NCI-H2107 treated with DMSO at 0.1 percent for 48 hours (cell line): ENCODE results near the gene THSD8.
A peak's percentile ranks its signal among the peaks of the same experiment; 100 is the strongest.
"Not testable (repeated sequence)": the region's sequence is repeated elsewhere in the genome, so short reads cannot be mapped to it uniquely, and the experiment has no call there.

Source experiments
- DNase-seq: peaks from one replicate; lab custom pipeline; 2025; ENCODE audit not compliant: unreplicated experiment; lab: John Stamatoyannopoulos, UW

The THSD8 gene

DNA sequence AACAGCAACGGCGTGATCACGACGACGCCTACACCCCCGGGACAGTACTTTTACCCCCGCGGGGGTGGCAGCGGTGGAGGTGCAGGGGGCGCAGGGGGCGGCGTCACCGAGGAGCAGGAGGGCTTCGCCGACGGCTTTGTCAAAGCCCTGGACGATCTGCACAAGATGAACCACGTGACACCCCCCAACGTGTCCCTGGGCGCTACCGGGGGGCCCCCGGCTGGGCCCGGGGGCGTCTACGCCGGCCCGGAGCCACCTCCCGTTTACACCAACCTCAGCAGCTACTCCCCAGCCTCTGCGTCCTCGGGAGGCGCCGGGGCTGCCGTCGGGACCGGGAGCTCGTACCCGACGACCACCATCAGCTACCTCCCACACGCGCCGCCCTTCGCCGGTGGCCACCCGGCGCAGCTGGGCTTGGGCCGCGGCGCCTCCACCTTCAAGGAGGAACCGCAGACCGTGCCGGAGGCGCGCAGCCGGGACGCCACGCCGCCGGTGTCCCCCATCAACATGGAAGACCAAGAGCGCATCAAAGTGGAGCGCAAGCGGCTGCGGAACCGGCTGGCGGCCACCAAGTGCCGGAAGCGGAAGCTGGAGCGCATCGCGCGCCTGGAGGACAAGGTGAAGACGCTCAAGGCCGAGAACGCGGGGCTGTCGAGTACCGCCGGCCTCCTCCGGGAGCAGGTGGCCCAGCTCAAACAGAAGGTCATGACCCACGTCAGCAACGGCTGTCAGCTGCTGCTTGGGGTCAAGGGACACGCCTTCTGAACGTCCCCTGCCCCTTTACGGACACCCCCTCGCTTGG lies 9.6 kb upstream of the THSD8 start:
- peak; percentile 45 for DNase-seq

DNA sequence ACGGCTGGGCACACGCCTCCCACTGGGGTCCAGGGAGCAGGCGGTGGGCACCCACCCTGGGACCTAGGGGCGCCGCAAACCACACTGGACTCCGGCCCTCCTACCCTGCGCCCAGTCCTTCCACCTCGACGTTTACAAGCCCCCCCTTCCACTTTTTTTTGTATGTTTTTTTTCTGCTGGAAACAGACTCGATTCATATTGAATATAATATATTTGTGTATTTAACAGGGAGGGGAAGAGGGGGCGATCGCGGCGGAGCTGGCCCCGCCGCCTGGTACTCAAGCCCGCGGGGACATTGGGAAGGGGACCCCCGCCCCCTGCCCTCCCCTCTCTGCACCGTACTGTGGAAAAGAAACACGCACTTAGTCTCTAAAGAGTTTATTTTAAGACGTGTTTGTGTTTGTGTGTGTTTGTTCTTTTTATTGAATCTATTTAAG lies 9.0 kb upstream of the THSD8 start:
- DNase-seq: no peak

DNA sequence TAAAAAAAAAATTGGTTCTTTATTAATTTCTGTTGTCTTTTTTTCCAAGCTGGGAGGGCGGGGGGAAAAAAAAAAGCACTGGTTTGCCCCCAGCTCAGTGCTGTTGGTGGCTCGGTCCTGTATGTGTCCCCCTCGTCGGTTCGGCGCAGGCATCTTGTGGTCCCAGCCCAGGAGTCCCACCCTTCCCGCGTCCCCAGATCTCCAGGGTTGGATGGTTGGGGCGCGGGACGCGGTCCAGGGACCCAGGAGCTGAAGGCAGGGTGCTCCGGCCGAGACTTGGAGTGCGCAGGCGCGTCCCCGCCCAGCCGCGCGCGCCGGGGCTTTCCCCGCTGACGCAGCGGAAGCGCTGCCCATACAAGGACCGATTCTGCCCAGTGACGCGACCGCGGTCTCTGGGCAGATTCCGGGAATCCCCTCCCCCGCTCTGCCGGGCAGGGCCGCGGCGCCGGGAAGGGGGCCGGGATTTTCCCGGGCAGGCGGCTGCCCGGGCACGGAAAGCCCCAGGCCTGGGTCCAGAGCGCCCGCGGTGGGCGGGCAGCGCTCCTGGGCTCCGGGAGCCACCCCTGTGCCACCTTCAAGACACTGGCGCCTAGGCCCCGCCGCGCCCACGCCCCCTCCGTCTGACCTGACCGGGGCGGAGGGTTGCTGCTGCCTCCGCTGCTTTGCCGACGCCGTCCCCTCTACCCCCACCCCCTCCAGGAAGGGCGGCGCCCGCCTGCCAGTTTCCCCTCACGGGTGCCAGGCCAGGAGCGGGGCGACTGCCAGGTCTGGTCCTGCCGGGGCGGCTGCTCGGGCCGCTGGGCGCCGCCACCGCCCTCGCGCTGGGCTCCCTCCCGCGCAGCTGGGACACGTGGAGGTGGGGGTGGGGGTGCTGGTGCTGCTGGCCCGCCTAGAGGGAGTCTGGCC lies 8.3 kb upstream of the THSD8 start:
- DNase-seq: peak; percentile 61

DNA sequence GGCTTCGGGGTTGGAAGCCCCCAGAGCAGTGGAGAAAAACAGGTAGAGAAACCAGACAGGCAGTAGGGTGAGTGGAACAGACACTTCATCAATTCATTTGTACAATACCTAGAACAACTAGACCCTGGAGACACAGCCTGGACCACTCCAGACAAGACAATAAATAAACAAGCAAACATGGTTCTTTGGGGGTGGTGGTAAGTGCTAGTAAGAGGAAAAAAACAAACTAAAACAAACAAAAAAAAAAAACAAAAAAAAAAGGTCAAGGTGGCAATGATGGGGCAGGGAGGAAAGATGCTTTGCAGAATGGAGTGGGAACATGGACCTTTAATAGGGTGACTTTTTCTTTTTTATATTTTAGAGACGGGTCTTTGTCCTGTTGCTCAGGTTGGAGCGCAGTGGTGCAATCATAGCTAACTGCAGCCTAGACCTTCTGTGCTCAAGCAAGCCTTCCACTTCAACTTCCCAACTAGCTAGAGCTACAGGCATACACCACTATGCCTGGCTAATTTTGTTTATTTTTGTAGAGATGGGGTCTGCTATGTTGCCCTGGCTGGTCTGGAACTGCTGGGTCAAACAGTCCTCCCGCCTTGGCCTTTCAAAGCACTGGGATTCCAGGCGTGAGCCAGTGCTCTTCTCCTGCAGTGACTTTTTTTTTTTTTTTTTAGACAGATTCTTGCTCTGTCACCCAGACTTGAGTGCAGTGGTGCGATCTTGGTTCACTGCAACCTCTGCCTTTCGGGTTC lies 7.5 kb upstream of the THSD8 start:
- no peak for DNase-seq

DNA sequence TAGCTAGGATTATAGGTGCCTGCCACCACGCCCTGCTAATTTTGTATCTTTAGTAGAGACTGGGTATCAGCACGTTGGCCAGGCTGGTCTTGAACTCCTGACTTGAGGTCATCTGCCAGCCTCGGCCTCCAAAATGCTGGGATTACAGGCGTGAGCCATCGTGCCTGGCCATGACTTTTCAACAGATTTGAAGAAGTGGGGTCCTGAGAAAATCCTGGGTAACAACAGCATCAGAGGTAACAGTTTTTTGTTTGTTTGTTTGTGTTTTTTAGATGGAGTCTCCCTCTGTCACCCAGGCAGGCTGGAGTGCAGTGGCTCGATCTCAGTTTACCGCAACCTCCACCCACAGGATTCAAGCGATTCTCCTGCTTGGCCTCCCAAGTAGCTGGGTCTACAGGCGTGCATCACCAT lies 6.9 kb upstream of the THSD8 start:
- DNase-seq: no peak

DNA sequence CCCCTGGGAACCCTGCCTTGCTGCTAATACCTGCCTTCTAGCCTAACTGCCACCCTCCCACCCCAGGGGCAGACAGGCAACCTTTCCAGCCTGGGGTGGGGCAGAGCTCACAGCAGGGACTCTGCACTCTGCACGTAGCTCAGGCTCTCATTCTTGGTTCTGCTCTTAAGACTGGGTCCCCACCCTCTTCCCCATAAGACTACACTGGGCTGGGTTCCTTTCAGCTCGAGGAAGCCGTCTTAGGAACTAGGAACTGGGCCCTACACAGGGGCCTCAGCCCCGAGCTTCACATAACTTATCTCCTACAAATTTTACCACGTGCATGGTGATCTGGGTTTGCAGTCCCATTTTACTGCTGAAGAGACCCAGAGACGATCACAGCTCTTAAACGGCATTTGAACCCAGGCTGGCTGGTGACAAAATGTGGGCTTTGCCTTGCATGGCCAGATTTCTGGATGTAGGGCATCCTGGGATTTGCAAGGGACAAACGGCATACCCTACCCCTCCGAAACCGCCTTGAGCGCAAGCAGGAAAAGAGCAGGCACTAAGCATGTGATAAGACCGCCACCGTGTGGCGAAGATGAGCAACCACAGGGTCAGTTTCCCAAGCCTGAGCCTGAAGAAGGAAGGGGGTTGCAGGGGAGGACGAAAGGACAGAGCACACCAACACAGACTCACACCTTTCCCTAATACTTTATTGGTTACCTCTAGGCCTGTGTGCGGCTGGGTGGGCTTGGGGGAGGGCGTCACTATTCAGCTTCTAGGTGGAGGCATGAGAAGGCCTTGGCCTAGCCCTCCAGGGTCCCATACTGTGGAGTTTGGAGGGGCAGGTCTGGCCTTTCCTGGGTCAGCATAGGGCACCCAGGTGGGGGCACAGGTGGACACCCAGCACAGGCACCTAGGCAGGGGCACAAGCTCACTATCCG lies 5.5 kb upstream of the THSD8 start:
- DNase-seq: peak; percentile 65

DNA sequence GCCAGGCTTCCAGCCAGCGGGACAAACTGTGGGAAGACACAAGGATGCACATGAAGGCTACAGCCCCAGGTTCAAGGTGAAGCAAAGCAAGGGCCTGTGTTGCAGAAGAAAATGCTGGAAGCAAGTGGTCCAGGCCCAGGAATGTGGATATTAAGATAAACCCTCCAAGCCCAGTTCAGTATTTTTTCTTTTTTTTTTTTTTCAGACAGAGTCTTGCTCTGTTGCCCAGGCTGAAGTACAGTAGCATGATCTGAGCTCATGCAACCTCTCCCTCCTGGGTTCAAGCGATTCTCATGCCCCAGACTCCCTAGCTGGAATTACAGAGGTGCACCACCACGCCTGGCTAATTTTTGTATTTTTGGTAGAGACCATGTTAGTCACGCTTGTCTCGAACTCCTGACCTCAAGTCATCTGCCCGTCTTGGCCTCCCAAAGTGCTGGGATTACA lies 4.7 kb upstream of the THSD8 start:
- DNase-seq: no peak

DNA sequence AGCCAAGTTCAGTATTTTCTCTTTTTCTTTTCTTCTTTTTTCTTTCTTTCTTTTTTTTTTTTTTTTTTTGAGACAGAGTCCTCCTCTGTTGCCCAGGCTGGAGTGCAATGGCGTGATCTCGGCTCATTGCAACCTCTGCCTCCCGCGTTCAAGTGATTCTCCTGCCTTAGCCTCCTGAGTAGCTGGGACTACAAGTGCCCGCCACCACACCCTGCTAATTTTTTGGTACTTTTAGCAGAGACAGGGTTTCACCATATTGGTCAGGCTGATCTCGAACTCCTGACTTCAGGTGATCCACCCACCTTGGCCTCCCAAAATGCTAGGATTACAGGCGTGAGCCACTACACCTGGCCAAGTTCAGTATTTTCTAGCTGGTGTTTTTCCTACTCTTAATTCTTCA lies 4.3 kb upstream of the THSD8 start:
- not testable (repeated sequence) for DNase-seq

DNA sequence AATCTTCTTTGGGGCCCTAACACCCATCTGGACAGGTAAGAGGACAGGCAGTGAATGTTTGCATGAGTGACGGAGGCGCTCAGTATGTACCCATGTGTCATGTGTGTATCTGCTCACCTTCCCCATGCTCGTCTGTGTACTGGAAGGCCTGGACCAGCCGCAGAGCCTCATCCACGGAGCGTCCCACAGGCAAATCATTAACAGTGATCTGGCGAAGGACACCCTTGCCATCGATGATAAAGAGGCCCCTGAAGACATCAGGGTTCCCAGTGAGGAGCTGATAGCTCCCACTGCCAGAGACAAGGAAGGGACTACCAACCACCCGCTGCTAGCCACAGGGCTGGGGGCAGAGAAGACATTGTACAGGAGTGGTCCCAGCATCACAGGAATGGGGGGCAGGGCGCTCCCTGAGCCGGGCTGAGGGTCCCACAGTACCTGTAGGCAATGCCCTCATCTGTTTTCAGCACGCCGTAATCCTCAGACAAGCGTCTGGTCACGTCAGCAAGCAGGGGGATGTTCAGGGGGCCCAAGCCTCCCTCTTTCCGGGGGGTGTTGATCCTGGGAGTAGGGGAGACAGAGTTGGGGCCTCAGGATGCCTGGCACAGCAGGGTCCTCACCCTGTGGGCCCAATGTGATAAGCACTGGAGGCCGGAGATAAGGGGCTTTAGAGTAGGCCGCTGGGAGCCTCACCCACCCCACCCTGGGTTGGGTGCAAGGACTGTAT lies 2.0 kb upstream of the THSD8 start:
- no peak for DNase-seq

DNA sequence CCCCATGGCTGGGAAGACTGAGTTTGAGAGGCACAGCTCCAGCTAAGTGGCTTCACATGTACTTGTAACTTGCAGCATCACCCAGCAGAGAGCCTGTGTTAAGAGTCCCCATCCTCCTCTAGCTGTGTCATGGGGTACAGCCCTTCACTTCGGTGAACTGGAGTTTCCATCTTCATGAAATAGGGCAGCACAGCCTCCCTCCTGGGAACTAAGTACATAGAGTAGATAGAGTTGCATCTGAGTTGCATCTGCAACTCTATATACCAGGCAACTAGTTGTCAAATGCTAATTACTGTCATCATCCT lies 1.5 kb upstream of the THSD8 start:
- DNase-seq: no peak

DNA sequence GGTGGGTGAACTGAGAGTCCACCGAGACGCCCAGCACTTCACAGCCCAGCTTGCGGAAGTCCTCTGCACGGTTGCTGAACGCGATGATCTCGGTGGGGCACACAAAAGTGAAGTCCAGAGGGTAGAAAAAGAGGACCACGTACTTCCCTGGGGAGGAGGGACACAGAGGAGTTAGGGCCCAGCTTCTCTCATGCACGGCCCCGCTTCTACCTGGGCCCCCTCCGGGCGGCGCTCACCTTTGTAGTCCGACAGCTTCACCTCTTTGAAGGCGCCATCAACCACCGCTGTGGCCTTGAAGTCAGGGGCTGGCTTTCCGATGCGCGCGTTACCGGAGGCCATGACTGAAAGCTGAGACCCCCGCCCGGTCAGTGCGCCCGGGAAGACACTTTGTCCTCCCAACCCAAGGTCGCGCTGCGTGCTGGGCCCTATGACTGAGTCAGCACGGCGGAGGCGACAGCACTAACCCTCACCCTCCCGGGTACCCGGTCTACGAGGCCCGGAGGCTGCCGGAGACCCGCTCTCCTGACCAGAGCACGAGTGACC lies 875 bp upstream of the THSD8 start:
- peak; percentile 17 for DNase-seq

DNA sequence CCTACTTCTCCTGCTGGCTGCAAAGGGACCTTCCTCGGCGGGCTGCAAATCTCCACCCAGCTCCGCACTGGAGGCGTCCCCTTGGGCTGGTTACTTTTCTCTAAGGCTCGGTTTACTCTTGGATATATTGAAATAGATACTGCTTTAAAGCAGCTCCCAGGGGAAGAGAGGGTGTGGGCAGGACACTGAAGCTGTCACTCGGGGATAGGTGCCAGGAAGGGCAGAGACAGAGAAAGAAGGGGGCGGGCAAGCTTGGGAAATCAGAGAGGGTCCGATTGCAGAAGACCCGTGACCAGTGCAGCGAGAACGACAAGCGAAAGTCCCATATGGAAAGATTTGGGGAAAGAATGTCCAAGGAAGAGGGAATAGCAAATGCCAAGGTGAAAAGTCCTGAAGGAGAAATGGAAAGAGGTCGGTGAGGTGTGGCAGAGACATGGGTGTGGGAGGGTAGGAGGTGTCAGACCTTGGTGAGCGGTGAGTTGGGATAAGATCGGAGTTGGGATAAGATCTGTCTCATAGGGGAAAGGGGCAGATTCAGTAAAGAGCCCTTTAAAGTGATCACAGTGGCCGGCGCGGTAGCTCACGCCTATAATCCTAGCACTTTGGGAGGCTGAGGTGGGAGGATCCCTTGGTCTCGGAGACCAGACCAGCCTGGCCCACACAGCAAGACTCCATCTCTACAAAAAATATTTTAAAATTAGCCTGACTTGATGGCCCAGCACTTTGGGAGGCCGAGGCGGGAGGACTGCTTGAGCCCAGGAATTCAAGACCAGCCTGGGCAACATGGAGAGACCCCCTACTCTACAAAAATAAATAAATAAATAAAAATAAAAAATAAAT lies 618 bp downstream of the THSD8 start:
- peak; percentile 42 for DNase-seq

DNA sequence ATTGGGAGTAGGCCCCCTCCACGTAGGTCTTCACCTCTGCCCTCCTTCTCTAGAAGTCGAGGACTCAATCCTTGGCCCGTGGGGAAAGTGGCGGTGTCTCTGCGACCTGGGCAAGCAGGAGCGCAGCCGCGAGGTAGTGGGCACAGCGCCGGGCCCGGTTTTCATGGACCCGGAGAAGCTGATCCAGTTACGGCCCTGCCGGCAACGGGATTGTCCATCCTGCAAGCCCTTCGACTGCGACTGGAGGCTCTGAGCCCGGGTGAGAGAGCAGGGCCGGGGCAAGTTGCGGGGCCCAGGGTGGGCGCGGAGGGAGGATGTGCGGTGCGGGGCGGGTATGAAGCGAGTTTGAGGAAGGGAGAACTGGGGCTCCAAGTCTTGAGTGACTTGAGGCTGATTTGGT lies 2.2 kb downstream of the THSD8 start:
- DNase-seq: no peak

DNA sequence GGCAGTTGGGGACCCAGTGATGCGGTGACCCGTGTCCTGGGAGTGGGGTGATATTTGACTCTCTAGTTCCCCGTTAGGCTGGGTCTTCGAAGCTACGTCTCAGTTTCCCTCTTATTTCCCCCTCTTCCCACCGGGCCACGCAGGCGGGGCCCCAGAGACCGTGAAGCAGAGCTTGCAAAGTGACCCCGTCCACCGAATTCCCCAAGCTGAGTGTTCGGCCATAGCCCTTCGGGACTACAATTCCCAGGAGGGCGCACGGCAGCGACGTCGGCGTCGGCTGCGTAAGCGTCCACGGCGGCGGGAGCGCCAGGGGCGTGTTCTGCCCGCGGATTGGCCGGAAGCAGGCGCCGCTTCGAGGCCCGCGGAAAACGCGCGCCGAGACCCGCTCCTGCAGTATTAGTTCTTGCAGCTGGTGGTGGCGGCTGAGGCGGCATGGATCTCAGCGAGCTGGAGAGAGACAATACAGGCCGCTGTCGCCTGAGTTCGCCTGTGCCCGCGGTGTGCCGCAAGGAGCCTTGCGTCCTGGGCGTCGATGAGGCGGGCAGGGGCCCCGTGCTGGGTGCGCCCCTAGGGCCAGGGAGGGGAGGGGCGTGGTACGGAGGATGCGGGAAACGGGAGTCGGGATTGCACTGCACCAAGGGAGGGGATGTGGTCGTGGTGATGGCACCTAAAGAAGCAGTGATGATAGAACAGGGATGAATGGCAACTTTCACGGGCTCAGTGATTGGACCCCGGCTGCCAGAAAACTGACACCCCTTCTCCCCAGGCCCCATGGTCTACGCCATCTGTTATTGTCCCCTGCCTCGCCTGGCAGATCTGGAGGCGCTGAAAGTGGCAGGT lies 4.6 kb downstream of the THSD8 start, which contains the start of gene RNASEH2A:
TSS of gene RNASEH2A (plus strand) at position 343 of the 840 bp plus-strand sequence. CDS start at position 433, 90 bp downstream.
- DNase-seq: peak; percentile 67

DNA sequence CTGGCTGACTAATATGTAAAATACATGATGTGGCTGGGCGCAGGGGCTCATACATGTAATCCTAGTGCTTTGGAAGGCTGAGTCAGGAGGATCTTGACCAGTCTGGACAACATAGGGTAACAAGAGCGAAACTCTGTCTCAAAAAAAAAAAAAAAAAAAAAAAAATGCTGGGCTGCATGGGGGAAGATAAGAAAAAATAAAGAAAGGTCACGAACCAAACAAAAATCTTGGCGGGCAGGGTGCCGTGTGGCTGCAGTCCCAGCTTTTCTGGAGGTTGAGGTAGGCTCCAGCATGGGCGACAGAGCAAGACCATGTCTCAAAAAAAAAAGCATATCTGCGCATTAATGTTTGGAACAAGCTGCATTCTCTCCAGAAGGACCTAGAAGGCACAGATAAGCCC lies 13.2 kb downstream of the THSD8 start:
- no peak for DNase-seq

DNA sequence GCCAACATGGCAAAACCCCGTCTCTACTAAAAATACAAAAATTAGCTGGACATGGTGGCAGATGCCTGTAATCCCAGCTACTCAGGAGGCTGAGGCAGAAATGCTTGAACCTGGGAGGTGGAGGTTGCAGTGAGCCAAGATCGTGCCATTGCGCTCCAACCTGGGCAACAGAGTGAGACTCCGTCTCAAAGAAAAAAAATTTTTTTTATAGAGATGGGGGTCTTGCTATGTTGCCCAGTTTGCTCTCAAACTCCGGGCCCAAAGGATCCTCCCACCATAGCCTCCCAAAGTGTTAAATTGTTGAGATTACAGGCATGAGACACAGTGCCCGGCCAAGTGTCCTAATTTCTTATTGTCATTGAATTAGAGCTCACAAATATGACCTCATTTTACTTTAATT lies 15.3 kb downstream of the THSD8 start:
- not testable (repeated sequence) for DNase-seq

DNA sequence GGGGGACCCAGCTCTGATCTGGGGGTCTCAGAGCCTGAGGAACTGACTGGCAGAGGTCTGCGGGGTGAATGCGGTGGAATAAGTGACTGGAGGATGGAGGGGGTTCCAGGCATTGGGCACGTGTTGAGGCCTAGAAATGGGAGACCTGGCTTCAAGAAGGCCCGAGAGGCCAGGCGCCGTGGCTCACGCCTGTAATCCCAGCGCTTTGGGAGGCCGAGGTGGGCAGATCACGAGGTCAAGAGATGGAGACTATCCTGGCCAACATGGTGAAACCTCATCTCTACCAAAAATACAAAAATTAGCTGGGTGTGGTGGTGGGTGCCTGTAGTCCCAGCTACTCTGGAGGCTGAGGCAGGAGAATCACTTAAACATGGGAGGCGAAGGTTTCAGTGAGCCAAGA lies 15.9 kb downstream of the THSD8 start:
- not testable (repeated sequence) for DNase-seq

DNA sequence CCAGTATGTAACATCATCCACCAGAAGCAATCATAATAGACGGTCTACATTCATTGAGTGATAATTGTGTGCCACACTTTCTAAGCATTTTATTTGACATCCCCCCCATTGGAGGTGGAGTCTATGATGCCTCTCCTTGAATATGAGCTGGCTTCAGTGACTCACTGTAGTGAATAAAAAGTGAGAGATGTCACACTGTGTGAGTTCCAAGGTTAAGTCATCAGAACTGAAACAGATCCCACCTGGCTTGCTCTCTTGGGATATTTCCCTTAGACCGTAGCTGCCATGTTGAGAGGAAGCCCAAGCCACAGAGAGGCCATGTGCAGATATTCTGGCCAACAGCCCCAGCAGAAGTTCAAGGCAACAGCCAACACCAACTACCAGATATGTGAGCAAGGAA lies 19.9 kb downstream of the THSD8 start:
- no peak for DNase-seq
